Esophagus muscularis mucosa (tissue), 4 donors: ENCODE measurements around the gene ARHGDIA. TPM values are rescaled to one million over a fixed set of nuclear protein-coding genes. Genes with fewer than 3 reads are reported as not detected.
A peak's percentile ranks its signal among the peaks of the same experiment; 100 is the strongest.

Source experiments
- DNase-seq: peaks from one replicate; pipeline ENCODE4 v3.0.0-alpha.2; 2017; ENCODE audit errors: extremely low spot score
- H3K27ac ChIP-seq, 4 donors: fragments of 200-600 bp; sonication (generic); replicated peaks in 1 of 4; 1 replicate in 3 of 4; 2 replicates in 1 of 4; pipeline ENCODE4 v1.5.1; 2016 to 2019; ENCODE audit warnings: mild to moderate bottlenecking in 1 of 4
- H3K27me3 ChIP-seq, 4 donors: fragments of 200-600 bp; sonication (generic); one replicate each; pipeline versions ENCODE4 v1.5.1 to v1.6.0; 2016 to 2019
- H3K36me3 ChIP-seq, 4 donors: fragments of 200-600 bp; sonication (generic); one replicate each; pipeline ENCODE4 v1.5.1; 2016 to 2019
- H3K4me1 ChIP-seq, 4 donors: fragments of 200-600 bp; sonication (generic); one replicate each; pipeline ENCODE4 v1.5.1; 2016 to 2019
- H3K4me3 ChIP-seq, 4 donors: fragments of 200-600 bp; sonication (generic); 1 replicate in 2 of 4; 2 replicates in 2 of 4; pipeline ENCODE4 v1.5.1; 2016 to 2019; ENCODE audit warnings: mild to moderate bottlenecking in 4 of 4, moderate library complexity in 1 of 4
- H3K9me3 ChIP-seq, 4 donors: fragments of 200-600 bp; sonication (generic); 1 replicate in 3 of 4; 2 replicates in 1 of 4; pipeline ENCODE4 v1.5.1; 2016 to 2019
- EP300 ChIP-seq: sonication (generic); formaldehyde crosslinking; IDR thresholded peaks from one replicate; pipeline ENCODE4 v1.6.1; 2017; ENCODE audit warnings: antibody characterized with exemption
- POLR2A ChIP-seq: fragments of 450-650 bp; IDR thresholded peaks from one replicate; pipeline ENCODE4 v1.6.1; 2017; ENCODE audit warnings: antibody characterized with exemption, moderate library complexity, mild to moderate bottlenecking, low read depth
- POLR2AphosphoS5 ChIP-seq, 2 donors: sonication (generic); formaldehyde crosslinking; IDR thresholded peaks; one replicate each; pipeline ENCODE4 v1.6.1; 2017; ENCODE audit warnings: antibody characterized with exemption in 2 of 2
- WGBS: methylation state at CpG from one replicate; pipeline ENCODE4 v1.1.5; 2018; 5-methylcytosine and 5-hydroxymethylcytosine counted together
- intact Hi-C: fragments of 100-400 bp; cut with DNase I; formaldehyde crosslinking; loops from one replicate; pipeline ENCODE4 v1.15.1; 2023
- total RNA-seq, 4 donors: library from RNA; depleted of rRNA; stranded (reverse); fragments of >200 nt; gene quantifications; one replicate each; pipeline versions ENCODE4 v1.1.0 to v1.2.1, GENCODE V29; 2016
- TF ChIP-seq, protein P1 (sequence below), 3 experiments: fragments of 200-600 bp in 2 of 3; fragments of 450-650 bp in 1 of 3; sonication (generic) in 2 of 3; IDR thresholded peaks; one replicate each; pipeline ENCODE4 v1.5.1; 2017 to 2019; ENCODE audit warnings: antibody characterized with exemption in 3 of 3, mild to moderate bottlenecking in 2 of 3, moderate library complexity in 1 of 3

The ARHGDIA gene
- total RNA-seq, 4 donors from 2014 or later: 115 to 229 (median 202) TPM

DNA sequence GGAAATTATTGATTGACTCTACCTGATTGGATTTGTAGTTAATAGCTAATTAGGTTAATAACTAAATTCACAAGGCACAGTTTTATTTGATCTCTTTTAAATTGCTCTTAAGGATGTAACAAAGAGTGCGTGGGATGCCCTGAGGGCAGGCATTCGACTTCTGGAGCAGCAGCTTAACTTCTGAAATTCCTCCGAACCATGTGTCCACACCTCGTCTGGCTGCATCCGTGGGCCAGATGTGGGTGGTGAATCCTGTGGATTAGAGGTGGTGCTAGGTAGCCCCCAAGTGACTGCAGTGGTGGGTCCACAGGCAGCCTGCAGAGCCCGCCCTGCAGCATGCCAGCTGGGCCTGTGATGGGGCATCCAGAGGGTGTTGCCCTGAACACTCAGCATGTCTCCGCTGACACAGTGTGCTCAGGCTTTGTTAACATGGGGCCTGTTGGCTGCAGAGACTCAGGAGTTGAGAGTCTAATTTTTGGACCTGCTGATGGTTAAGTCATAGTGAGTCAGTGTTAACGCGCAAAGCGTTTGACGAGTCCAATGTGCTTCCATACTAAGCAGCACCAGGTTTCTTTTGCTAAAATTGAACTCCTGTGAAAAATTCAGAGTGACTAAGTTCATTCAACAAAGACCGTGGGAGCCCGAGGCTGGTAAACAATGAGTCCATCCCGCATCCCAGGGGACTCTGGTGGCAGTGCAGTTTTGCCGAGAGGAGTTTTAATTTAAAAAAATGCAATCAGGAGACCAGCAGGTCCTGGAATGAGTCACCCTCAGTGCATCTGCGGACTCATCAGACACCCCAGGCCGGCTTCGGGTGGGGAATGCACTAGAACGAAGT lies 27.1 kb upstream of the ARHGDIA start:
- H3K4me1 ChIP-seq: peaks cover 8 to 22% (median 16%) of the 10 kb centered on the region in 4 donors
- TF ChIP-seq POLR2AphosphoS5 (IDR thresholded peaks at IDR 0.05) (no peak), EP300 (no peak), POLR2A (no peak)
- TF ChIP-seq, protein P1, sequence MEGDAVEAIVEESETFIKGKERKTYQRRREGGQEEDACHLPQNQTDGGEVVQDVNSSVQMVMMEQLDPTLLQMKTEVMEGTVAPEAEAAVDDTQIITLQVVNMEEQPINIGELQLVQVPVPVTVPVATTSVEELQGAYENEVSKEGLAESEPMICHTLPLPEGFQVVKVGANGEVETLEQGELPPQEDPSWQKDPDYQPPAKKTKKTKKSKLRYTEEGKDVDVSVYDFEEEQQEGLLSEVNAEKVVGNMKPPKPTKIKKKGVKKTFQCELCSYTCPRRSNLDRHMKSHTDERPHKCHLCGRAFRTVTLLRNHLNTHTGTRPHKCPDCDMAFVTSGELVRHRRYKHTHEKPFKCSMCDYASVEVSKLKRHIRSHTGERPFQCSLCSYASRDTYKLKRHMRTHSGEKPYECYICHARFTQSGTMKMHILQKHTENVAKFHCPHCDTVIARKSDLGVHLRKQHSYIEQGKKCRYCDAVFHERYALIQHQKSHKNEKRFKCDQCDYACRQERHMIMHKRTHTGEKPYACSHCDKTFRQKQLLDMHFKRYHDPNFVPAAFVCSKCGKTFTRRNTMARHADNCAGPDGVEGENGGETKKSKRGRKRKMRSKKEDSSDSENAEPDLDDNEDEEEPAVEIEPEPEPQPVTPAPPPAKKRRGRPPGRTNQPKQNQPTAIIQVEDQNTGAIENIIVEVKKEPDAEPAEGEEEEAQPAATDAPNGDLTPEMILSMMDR (IDR thresholded peaks at IDR 0.05): no peak
- WGBS: 82% methylated on average over 16 of the region's 19 CpGs
- H3K27me3 ChIP-seq: peaks cover 0 to 24% (median 8%) of the 10 kb centered on the region in 4 donors
- peaks cover 35 to 74% (median 71%) of the 10 kb centered on the region in 4 donors for H3K36me3 ChIP-seq
- H3K4me3 ChIP-seq: no peak overlapping the region
- H3K9me3 ChIP-seq: no peaks in the 10 kb centered on the region
- no peak overlapping the region for H3K27ac ChIP-seq
- no peak for DNase-seq
- intact Hi-C loops: loop anchor here (5.0 kb wide), 1 partner anchor 46 kb away; no protein-coding TSS in a partner anchor

DNA sequence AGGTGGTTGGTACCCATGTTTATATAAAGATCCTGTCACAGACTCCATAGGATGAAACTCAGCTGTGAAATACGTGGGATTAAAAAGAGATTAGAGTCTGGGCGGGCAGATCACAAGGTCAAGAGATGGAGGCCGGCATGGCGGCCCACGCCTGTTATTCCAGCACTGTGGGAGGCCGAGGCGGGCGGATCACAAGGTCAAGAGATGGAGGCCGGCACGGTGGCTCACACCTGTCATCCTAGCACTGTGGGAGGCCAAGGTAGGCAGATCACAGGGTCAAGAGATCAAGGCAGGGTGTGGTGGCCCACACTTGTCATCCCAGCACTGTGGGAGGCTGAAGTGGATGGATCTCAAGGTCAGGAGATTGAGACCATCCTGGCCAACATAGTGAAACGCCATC lies 24.3 kb upstream of the ARHGDIA start:
- intact Hi-C loops: loop anchor here (5.0 kb wide), 1 partner anchor 43 kb away; no protein-coding TSS in a partner anchor
- Histone ChIP-seq H3K9me3 (no peaks in the 10 kb centered on the region), H3K4me3 (no peak overlapping the region), H3K4me1 (peaks cover 13 to 26% (median 18%) of the 10 kb centered on the region in 4 donors), H3K27ac (no peak overlapping the region), H3K27me3 (no peaks in the 10 kb centered on the region), H3K36me3 (peaks cover 35 to 70% (median 66%) of the 10 kb centered on the region in 4 donors)
- 89% methylated on average over 11 of the region's 11 CpGs for WGBS
- DNase-seq: no peak
- no peak for TF ChIP-seq EP300
- no peak for TF ChIP-seq POLR2AphosphoS5 (IDR thresholded peaks at IDR 0.05)
- TF ChIP-seq, protein P1 (IDR thresholded peaks at IDR 0.05): no peak
- no peak for TF ChIP-seq POLR2A

DNA sequence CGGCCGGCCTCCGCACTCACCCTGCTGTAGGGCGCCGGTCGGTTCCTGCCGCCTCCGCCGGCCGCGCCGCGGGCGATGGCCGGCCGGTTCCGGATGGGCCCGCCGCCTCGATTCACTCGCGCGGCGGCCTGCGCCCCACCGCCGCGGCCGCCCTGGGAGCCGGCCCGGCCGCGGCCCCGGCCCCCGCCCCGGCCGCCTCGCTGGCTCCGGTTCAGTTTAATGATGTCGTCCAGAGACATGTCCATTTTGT lies 20.1 kb upstream of the ARHGDIA start:
- no peak for DNase-seq
- intact Hi-C loops: no loop called here
- H3K27ac ChIP-seq: peak overlapping the region; percentile 93 to 98 (median 95)
- H3K9me3 ChIP-seq: no peaks in the 10 kb centered on the region
- TF ChIP-seq EP300 (no peak), POLR2A (no peak), POLR2AphosphoS5 (IDR thresholded peaks at IDR 0.05) (no peak)
- WGBS: no CpG with 5 or more reads among the region's 40 CpGs
- peaks cover 26 to 43% (median 32%) of the 10 kb centered on the region in 4 donors for H3K4me1 ChIP-seq
- H3K27me3 ChIP-seq: no peaks in the 10 kb centered on the region
- H3K36me3 ChIP-seq: peaks cover 35 to 66% (median 63%) of the 10 kb centered on the region in 4 donors
- peak overlapping the region; percentile 86 to 100 (median 98) for H3K4me3 ChIP-seq

DNA sequence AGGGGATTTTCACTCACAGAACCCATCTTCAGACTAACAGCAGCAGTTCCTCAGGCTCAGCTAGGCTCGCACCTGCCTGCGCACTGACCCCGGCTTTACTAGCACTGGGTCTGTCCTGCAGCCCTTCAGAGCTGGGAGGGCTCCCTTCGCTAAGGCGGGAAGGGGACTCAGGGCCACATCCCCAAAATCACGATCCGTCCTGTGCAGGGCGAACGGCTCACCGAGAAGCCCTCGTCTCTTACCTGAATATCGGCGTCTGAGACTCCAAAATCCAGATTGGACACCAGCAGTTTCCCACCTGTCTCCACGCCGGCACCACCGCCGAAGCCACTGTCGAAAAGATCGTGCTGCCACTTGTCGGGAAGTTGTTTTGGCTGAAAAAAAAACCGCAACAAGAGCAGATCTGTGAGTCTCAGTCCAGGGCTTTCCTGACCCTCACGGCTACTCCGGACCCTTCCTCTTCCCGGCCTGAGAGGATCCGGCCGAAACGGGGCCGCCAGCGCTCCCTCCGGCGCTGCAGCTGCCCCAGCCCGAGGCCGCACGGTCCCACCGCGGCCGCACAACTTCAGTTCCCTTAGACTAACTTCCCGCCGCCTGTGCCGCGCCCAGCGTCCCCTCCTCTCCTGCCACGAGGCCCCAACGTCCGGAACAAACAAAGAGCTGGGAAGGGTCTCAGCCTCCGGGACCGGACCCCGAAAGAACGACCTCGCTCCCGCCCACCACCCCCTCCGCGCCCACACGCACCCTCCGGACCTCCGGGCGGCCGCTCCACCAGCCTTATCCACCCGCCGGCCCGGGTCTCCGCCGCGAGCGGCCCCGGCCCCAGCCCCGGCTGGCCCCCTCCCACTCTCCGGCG lies 19.5 kb upstream of the ARHGDIA start:
- TF ChIP-seq, protein P1 (IDR thresholded peaks at IDR 0.05): no peak
- no peak for TF ChIP-seq POLR2A
- TF ChIP-seq POLR2AphosphoS5 (IDR thresholded peaks at IDR 0.05): no peak
- no peak for TF ChIP-seq EP300
- intact Hi-C loops: no loop called here
- DNase-seq: no peak
- peak overlapping the region; percentile 86 to 100 (median 98) for H3K4me3 ChIP-seq
- peaks cover 34 to 66% (median 63%) of the 10 kb centered on the region in 4 donors for H3K36me3 ChIP-seq
- no peaks in the 10 kb centered on the region for H3K27me3 ChIP-seq
- WGBS: 24% methylated on average over 20 of the region's 69 CpGs
- peaks cover 26 to 43% (median 32%) of the 10 kb centered on the region in 4 donors for H3K4me1 ChIP-seq
- H3K9me3 ChIP-seq: no peaks in the 10 kb centered on the region
- peak overlapping the region; percentile 93 to 98 (median 95) for H3K27ac ChIP-seq

DNA sequence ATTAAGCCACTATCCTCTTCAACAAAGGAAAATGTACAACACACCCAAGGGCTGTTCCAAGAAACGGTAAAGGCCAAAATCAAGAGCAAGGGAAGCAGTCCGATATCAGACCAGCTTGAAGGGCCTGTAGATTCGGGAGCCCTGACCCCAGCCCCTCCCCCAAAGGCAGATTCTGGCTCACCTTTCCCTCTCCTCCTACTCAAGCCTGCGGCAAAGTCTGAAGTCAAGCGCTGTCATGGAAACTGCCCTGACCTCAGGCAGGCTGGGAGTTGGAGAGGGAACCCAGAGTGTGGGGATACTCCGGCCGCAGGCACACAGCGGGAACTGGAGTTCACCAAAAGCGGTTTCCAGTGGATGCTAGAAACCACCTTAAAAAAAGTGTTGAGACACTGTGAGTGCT lies 18.5 kb upstream of the ARHGDIA start:
- no peak for DNase-seq
- intact Hi-C loops: no loop called here
- peaks cover 27 to 67% (median 63%) of the 10 kb centered on the region in 4 donors for H3K36me3 ChIP-seq

More for the DNA sequence above, 18.5 kb upstream of the ARHGDIA start:
- Histone ChIP-seq H3K27me3 (no peaks in the 10 kb centered on the region), H3K4me3 (no peak overlapping the region), H3K4me1 (peaks cover 26 to 43% (median 32%) of the 10 kb centered on the region in 4 donors), H3K9me3 (no peaks in the 10 kb centered on the region), H3K27ac (no peak overlapping the region)
- 92% methylated on average over 9 of the region's 9 CpGs for WGBS
- TF ChIP-seq EP300: no peak
- no peak for TF ChIP-seq POLR2A
- no peak for TF ChIP-seq POLR2AphosphoS5 (IDR thresholded peaks at IDR 0.05)
- TF ChIP-seq, protein P1 (IDR thresholded peaks at IDR 0.05): no peak
